HepG2 (cell line): Measurements from ENCODE around the gene PARP16. TPM values are rescaled to one million over a fixed set of nuclear protein-coding genes. Genes with fewer than 3 reads are reported as not detected.

Experiments
- ARNT2 ChIP-seq: sonication (generic); formaldehyde crosslinking; IDR thresholded peaks from 2 replicates; pipeline ENCODE4 v1.8.0; 2022; ENCODE audit warnings: mild to moderate bottlenecking, low read depth, missing genetic modification reagents, moderate library complexity
- FOXA1 ChIP-seq, 2 experiments: fragments of 450-650 bp in 1 of 2; sonication (generic) in 1 of 2; formaldehyde crosslinking in 1 of 2; IDR thresholded peaks; 2 replicates each; pipeline versions ENCODE4 v1.4.0 to v1.6.1; 2016 to 2020; ENCODE audit warnings: missing genetic modification reagents in 1 of 2
- HNF4A ChIP-seq: sonication (generic); formaldehyde crosslinking; IDR thresholded peaks from 2 replicates; pipeline ENCODE4 v1.4.0; 2020; ENCODE audit warnings: missing genetic modification reagents
- HOMEZ ChIP-seq: IDR thresholded peaks from 2 replicates; pipeline ENCODE4 v1.6.1; 2016; ENCODE audit warnings: low read depth
- KDM6A ChIP-seq: IDR thresholded peaks from 2 replicates; pipeline ENCODE4 v1.6.1; 2016; ENCODE audit warnings: low read depth
- NFKBIZ ChIP-seq: IDR thresholded peaks from 2 replicates; pipeline ENCODE4 v1.6.1; 2018; ENCODE audit warnings: missing genetic modification reagents, missing compliant biosample characterization
- NR2F2 ChIP-seq: IDR thresholded peaks from 2 replicates; pipeline ENCODE4 v1.6.1; 2012; ENCODE audit warnings: low read depth, inconsistent platforms, borderline replicate concordance
- POLR2AphosphoS2 ChIP-seq: IDR thresholded peaks from 2 replicates; pipeline ENCODE4 v1.6.1; 2011; ENCODE audit warnings: low read depth, low read length, improper control_type of control experiment
- PRDM15 ChIP-seq: sonication (generic); formaldehyde crosslinking; IDR thresholded peaks from 2 replicates; pipeline ENCODE4 v1.4.0; 2020; ENCODE audit warnings: missing genetic modification reagents
- SKIL ChIP-seq: sonication (generic); formaldehyde crosslinking; IDR thresholded peaks from 2 replicates; pipeline ENCODE4 v1.8.0; 2022; ENCODE audit warnings: missing genetic modification reagents, mild to moderate bottlenecking, moderate library complexity, borderline replicate concordance
- SOX5 ChIP-seq: IDR thresholded peaks from 2 replicates; pipeline ENCODE4 v1.6.1; 2016; ENCODE audit warnings: borderline replicate concordance
- U2AF1 ChIP-seq: fragments of 200-400 bp; formaldehyde crosslinking; optimal IDR thresholded peaks from 2 replicates; pipeline ENCODE3; 2017; ENCODE audit warnings: mild to moderate bottlenecking, low read depth, low read length
- ZNF281 ChIP-seq: sonication (generic); formaldehyde crosslinking; IDR thresholded peaks from 2 replicates; pipeline ENCODE4 v1.4.0; 2020; ENCODE audit warnings: missing genetic modification reagents, borderline replicate concordance
- polyA plus RNA-seq, 8 experiments: library from polyadenylated mRNA; depleted of rRNA in 3 of 8; stranded (reverse) in 7 of 8; unstranded in 1 of 8; fragments of >200 nt; fragmentation: Illumina TruSeq in 4 of 8; extraction: Trizol in 4 of 8; gene quantifications; 2 replicates each; pipeline versions ENCODE4 v1.2.1 to v1.2.3, GENCODE V29; 2011 to 2016; ENCODE audit warnings: low read depth in 4 of 8, missing spikeins in 1 of 8, mixed read lengths in 1 of 8; ENCODE audit not compliant: insufficient read depth in 1 of 8
- total RNA-seq, 5 experiments: library from RNA; depleted of rRNA; stranded (reverse); fragments of >200 nt; fragmentation: Illumina TruSeq; extraction: Trizol; gene quantifications; 2 replicates each; pipeline ENCODE4 v1.2.3, GENCODE V29; 2016; ENCODE audit warnings: low read depth in 1 of 5

The PARP16 gene
- total and polyA plus RNA-seq, 2 of the 13 experiments (the other 11 are each of a cell fraction or from before 2014, with no cell fraction given): 6.8 to 7.6 TPM

GRCh38 chr15:65312400-65312916 lies 25.8 kb upstream of the PARP16 start (continued):
- TF ChIP-seq HOMEZ (CRISPR knock-in tag) (no peak), SOX5 (CRISPR knock-in tag) (peak; percentile 11; the same call in 1 of the 2 replicates), NR2F2 (peak; percentile 93), NFKBIZ (no peak), SKIL (peak; percentile 97), ARNT2 (CRISPR knock-in tag) (no peak), POLR2AphosphoS2 (no peak), PRDM15 (CRISPR knock-in tag) (no peak), KDM6A (CRISPR knock-in tag) (no peak), FOXA1 (IDR thresholded peaks at IDR 0.05) (no peak), FOXA1 (CRISPR knock-in tag; IDR thresholded peaks at IDR 0.05) (0 out of 2 replicates have a peak, but pooled peaks have one; percentile 2), HNF4A (CRISPR knock-in tag) (peak; percentile 62; the same call in 1 of the 2 replicates), U2AF1 (no peak), ZNF281 (CRISPR knock-in tag) (no peak)
